ENCODE results near the gene IRF2.
"Not testable (repeated sequence)": the region's sequence is repeated elsewhere in the genome, so short reads cannot be mapped to it uniquely, and the experiment has no call there.

The IRF2 gene

DNA sequence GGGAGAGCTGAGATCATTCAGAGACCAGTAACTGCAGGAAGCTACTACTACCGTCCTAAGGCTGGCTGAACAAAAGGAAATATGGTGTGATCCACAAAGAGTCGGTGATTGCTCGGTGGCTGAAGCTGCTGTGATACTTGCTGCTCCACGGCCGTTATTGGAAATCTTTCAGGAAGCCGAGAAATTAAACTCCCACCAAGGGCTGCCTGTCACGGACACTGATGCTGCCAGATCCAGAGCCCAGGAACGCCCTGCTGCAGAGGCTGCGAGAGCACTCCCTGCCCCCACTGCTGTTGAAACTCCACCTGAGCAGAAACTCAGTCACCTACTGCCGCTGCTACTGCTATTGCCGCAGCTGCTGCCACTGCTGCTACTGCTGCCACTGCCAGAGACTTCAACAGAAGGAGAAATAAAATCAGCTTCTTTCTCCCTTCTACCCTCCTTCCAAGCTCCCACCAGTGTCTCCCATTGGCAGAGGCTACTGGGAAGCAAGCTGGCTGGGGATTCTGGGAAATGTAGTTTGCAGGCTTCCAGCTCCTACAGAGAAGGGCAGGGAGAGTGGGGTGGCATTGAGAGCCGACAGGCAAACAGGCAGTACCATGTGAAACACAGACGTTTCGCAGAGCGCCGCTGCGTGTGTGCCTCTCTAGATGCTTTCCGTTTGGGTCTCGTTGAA, 130.7 kb downstream of the IRF2 start:
- peak; percentile 29 to 57 for DNase-seq

DNA sequence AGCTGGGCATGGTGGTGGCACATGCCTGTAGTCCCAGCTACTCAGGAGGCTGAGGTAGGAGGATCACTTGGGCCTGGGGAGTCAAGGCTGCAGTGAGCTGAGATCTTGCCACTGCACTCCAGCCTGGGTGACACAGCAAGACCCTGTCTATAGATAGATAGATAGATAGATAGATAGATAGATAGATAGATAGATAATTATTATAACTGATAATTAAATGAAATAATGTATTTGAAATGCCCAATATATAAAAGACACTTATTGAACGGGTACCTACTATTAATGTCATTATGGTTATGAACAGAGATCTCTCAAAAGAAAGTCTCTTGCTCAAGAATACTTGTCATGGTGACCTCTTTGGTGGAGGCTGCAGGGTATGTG, 131.5 kb downstream of the IRF2 start:
- DNase-seq, result not testable (repeated sequence)

- no peak for DNase-seq
These were observed 132.0 kb downstream of the IRF2 start for GRCh38 chr4:184342167-184342856.

DNA sequence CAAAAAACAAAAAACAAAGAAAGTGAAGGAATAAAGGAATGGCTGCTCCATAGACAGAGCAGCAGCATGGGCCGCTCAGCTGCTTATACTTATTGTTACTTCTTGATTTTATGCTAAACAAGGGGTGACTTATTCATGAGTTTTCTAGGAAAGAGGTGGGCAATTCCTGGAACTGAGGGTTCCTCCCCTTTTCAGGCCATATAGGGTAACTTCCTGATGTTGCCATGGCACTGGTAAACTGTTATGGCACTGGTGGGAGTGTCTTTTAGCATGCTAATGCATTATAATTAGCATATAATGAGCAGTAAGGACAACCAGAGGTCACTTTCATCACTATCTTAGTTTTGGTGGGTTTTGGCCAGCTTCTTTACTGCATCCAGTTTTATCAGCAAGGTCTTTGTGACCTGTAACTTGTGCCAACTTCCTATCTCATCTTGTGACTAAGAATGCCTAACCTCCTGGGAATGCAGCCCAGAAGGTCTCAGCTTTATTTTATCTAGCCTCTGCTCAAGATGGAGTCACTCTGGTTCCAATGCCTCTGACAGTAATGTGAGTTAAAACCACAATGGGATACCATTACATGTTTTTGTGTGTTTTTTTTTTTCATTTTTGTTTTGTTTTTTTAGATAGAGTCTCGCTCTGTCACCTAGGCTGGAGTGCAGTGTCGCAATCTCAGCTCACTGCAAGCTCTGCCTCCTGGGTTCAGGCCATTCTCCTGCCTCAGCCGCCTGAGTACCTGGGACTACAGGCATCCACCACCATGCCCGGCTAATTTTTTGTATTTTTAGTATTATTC, 134.8 kb downstream of the IRF2 start:
- DNase-seq, result not testable (repeated sequence)

DNA sequence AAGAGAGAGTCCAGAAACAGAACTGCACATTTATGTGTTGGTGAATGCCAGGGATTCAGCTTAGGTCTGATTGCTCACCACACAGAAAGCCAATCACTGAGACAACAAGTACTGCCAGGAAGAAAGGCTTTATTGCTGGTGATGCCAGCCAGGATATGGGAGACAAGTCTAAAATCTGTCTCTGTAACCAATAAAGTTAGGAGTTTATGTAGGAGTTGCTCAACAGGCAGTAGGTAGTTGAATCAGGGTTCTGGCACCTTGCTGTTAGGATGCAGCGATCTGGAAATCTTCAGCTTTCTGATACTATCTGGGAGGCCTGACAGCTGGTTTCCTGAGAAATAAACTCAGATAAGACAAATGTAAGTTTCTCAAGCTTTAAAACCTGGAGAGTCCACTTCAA, 136.4 kb downstream of the IRF2 start:
- no peak for DNase-seq

Measured in NCI-H187 (cell line).